SJCRH30 (cell line): ENCODE measurements around the gene CD84. TPM values are rescaled to one million over a fixed set of nuclear protein-coding genes. Genes with fewer than 3 reads are reported as not detected.

Experiments
- DNase-seq, 2 experiments: peaks; one replicate each; pipeline ENCODE4 v3.0.0-alpha.2; 2015 to 2020
- H3K27ac ChIP-seq: fragments of 250-450 bp; sonication (Bioruptor Pico); 2 replicates; pipeline ENCODE4 v1.5.1; 2020; ENCODE audit warnings: mild to moderate bottlenecking, moderate library complexity
- H3K27me3 ChIP-seq: fragments of 250-450 bp; sonication (Bioruptor Pico); 2 replicates; pipeline ENCODE4 v1.5.1; 2020; ENCODE audit warnings: mild to moderate bottlenecking, moderate library complexity
- H3K36me3 ChIP-seq: fragments of 250-450 bp; sonication (Bioruptor Pico); 2 replicates; pipeline ENCODE4 v1.5.1; 2020; ENCODE audit warnings: mild to moderate bottlenecking, moderate library complexity
- H3K4me1 ChIP-seq: fragments of 250-450 bp; sonication (Bioruptor Pico); 2 replicates; pipeline ENCODE4 v1.5.1; 2020; ENCODE audit warnings: mild to moderate bottlenecking, moderate library complexity
- H3K4me3 ChIP-seq: fragments of 250-450 bp; sonication (Bioruptor Pico); 2 replicates; pipeline ENCODE4 v1.5.1; 2020; ENCODE audit warnings: mild to moderate bottlenecking, moderate library complexity
- H3K9me3 ChIP-seq: fragments of 250-450 bp; sonication (Bioruptor Pico); replicated peaks from 2 replicates; pipeline ENCODE4 v1.5.1; 2020; ENCODE audit warnings: mild to moderate bottlenecking, moderate library complexity
- total RNA-seq: library from RNA; depleted of rRNA; stranded (reverse); fragments of >200 nt; shearing (Covaris generic); gene quantifications from 2 replicates; pipeline ENCODE4 v1.2.3, GENCODE V29; 2014

CD84 gene
- total RNA-seq, 1 experiment from 2014 or later: not detected

GRCh38 chr1:160619742-160620277 lies 40.5 kb upstream of the CD84 start:
- H3K36me3 ChIP-seq: no peaks in the 10 kb centered on the region
- no peaks in the 10 kb centered on the region for H3K9me3 ChIP-seq
- DNase-seq: no peak

DNA sequence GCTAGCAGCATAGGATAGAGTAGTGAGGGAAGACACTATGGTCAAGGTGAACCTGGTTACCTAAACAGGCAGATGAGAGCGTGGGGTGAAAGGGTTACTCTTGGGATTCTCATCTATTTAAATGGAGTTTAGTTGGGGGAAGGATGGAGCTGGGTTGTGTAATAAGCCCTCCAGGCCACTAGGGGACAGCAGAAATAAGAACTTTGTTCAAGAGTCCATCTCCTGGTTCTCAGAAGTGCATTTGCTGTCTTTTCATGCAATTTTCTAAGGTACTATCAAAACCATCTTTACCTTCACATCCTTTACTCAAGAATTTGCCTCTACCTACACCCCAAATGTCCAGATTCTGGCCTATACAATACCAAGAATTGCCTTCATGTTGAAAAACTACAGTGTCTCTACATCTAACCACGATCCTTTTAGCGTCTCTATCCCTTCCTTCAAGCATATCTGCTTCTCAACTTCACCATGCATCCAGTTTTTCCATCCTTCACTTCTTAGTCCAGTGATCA lies 39.5 kb upstream of the CD84 start:
- Histone ChIP-seq H3K27ac (no peak overlapping the region), H3K4me1 (no peaks in the 10 kb centered on the region), H3K9me3 (no peaks in the 10 kb centered on the region), H3K36me3 (no peaks in the 10 kb centered on the region), H3K27me3 (no peaks in the 10 kb centered on the region), H3K4me3 (peak overlapping the region; percentile 25; the same call in 1 of the 2 replicates)
- DNase-seq: peak; percentile 9 to 49

More at GRCh38 chr1:160619742-160620277, 40.5 kb upstream of the CD84 start:
- H3K27me3 ChIP-seq: no peaks in the 10 kb centered on the region
- no peak overlapping the region for H3K27ac ChIP-seq
- no peak overlapping the region for H3K4me3 ChIP-seq
- no peaks in the 10 kb centered on the region for H3K4me1 ChIP-seq

- no peak for DNase-seq
- Histone ChIP-seq H3K36me3 (no peaks in the 10 kb centered on the region), H3K4me3 (no peak overlapping the region), H3K27me3 (no peaks in the 10 kb centered on the region), H3K4me1 (no peaks in the 10 kb centered on the region), H3K9me3 (no peaks in the 10 kb centered on the region), H3K27ac (no peak overlapping the region)
These were observed 39.0 kb upstream of the CD84 start for GRCh38 chr1:160618327-160618726.

DNA sequence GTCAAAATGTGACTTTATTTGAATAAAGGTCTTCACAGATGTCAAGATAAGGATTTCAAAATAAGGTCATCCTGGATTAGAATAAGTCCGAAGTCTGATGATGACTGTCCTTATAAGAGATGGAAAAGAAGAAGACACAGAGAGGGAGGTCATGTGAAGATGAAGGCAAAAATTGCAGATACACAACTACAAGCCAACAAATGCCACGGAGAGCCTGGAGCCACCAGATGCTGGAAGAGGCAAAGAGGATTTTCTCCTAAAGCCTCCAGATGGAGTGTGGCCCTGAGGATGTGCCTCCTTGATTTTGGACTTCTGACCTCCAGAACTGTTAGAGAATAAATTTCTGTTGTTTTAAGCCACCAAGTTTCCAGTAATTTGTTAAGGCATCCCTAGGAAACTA lies 36.4 kb upstream of the CD84 start:
- no peaks in the 10 kb centered on the region for H3K4me1 ChIP-seq

DNA sequence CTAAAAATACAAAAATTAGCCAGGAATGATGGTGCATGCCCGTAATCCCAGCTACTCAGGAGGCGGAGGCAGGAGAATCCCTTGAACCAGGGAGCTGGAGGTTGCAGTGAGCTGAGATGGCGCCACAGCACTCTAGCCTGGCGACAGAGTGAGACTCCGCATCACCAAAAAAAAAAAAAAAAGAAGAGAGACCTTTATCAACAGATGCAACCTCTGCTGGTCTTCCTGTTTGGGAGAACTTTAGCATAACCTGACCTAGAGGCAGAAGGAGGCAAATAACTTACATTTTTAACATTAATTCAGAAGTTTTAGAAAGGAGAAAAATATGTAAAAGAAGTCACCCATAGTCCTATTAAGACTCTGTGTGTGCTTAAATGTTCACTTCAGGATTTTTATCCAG lies 35.1 kb upstream of the CD84 start:
- H3K4me1 ChIP-seq: no peaks in the 10 kb centered on the region
- no peaks in the 10 kb centered on the region for H3K27me3 ChIP-seq
- H3K4me3 ChIP-seq: no peak overlapping the region
- no peak for DNase-seq
- no peaks in the 10 kb centered on the region for H3K9me3 ChIP-seq
- no peak overlapping the region for H3K27ac ChIP-seq
- no peaks in the 10 kb centered on the region for H3K36me3 ChIP-seq

More for the DNA sequence above, 36.4 kb upstream of the CD84 start:
- no peak overlapping the region for H3K4me3 ChIP-seq
- H3K27me3 ChIP-seq: no peaks in the 10 kb centered on the region
- no peaks in the 10 kb centered on the region for H3K36me3 ChIP-seq
- H3K27ac ChIP-seq: no peak overlapping the region
- DNase-seq: no peak
- H3K9me3 ChIP-seq: no peaks in the 10 kb centered on the region

DNA sequence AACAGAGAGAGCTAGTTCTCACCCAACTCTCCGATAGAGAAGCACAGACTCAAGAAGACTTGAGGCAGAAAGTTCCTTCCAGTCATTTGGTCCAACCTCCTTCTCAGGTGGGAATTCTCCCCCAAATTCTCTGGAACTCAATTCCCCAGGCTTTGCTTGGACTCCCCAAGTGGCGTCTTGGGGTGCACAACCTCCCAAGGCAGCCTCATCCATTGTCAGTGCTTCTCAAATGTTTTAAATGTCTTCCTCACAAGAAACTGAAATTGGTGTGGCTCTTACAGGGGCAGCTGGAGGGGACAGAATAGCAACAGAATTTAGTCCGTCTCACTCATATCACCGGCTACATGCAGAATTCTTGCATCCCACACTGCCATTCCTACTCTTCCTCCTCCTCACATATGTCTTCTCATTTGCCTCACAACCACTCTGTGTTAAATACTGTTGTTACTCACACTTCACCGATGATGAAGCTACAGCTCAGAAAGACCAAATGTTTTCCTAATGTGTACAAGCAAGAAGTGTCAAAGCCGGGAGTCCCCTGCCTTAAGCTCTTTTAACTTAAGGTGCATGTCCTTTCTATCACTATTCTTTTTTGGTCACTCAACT lies 33.4 kb upstream of the CD84 start:
- no peak for DNase-seq
- H3K27me3 ChIP-seq: no peaks in the 10 kb centered on the region

DNA sequence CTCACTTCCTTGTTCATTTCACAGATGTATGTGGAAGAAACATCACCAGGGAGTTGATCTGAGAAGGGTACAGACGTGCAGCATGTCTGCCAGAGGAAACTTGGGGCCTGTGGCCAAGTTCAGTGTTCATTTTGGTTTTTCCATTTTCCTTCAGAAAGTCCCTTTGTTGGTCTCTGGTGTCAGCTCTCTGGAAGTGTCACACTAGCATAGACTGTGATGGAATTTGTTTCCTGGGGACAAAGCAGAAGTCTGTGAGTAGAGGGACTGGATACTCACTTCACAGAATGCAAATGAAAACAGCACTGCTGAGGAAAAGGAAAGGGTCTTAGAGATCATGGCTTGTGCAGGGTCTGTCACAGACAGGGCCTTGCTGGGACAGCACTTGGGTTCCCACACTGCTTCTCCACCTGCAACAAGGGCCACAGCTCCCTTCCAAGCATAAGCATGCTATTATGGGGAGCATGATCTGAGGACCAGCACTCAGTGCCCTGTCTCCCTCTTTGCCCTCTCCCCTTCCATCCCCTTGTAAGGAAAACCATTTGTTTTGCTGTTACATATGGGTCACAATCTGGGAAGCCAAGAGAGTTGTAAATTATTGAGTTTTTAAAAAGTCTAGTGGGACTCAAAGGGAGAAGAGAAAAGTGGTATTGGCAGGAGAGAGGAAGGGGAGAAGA lies 31.4 kb upstream of the CD84 start:
- H3K4me1 ChIP-seq: no peaks in the 10 kb centered on the region
- H3K27me3 ChIP-seq: no peaks in the 10 kb centered on the region
- H3K9me3 ChIP-seq: no peaks in the 10 kb centered on the region
- no peaks in the 10 kb centered on the region for H3K36me3 ChIP-seq
- no peak for DNase-seq
- no peak overlapping the region for H3K4me3 ChIP-seq
- H3K27ac ChIP-seq: no peak overlapping the region

More for the DNA sequence above, 33.4 kb upstream of the CD84 start:
- Histone ChIP-seq H3K9me3 (no peaks in the 10 kb centered on the region), H3K36me3 (no peaks in the 10 kb centered on the region), H3K27ac (no peak overlapping the region), H3K4me3 (no peak overlapping the region), H3K4me1 (no peaks in the 10 kb centered on the region)

- H3K4me1 ChIP-seq: no peaks in the 10 kb centered on the region
- no peaks in the 10 kb centered on the region for H3K27me3 ChIP-seq
- no peak overlapping the region for H3K4me3 ChIP-seq
- no peaks in the 10 kb centered on the region for H3K36me3 ChIP-seq
- H3K9me3 ChIP-seq: no peaks in the 10 kb centered on the region
- DNase-seq: no peak
- no peak overlapping the region for H3K27ac ChIP-seq
These were observed 29.6 kb upstream of the CD84 start for GRCh38 chr1:160608941-160609340.

DNA sequence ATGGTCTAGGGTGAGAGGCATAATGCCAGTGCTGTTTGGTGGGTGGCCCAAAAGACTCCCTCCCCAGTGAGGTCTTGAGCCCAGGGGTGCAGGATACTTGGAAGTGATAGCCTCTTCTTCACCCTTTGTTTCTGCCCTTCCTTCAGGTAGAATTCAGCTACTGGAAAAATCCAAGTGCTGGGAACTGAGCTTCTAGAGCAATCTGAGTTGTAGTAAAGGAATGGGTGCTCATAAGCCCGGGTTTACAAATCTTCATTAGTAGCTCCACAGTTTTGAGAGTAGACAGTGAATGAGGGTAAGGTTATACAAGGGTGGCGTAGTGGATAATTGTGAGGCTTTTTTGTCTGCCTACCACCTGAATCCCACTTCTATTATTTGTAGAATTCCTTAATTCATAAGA lies 29.2 kb upstream of the CD84 start:
- no peak for DNase-seq
- Histone ChIP-seq H3K27me3 (no peaks in the 10 kb centered on the region), H3K36me3 (no peaks in the 10 kb centered on the region), H3K27ac (no peak overlapping the region), H3K4me3 (no peak overlapping the region), H3K9me3 (no peaks in the 10 kb centered on the region), H3K4me1 (no peaks in the 10 kb centered on the region)

DNA sequence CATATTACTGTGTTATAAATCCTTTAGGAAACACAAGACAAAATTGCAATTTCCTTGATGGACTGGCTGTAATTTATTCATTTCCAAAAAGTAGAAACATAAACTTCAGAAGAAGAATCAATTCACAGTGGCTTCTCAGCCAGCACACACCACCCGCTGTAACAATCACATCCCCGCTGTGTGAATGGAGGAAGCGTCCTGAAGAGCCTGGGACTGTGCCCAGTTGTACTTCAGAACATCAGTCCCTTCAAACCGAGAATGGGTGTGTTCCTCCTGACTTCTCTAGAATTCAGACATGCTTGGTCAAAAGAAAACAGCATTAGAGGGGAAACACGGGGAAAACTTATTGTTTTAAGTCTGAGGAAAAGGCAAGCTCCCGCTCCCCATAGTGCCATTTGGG lies 28.8 kb upstream of the CD84 start:
- Histone ChIP-seq H3K4me1 (no peaks in the 10 kb centered on the region), H3K27ac (no peak overlapping the region), H3K4me3 (no peak overlapping the region), H3K9me3 (no peaks in the 10 kb centered on the region), H3K27me3 (no peaks in the 10 kb centered on the region), H3K36me3 (no peaks in the 10 kb centered on the region)
- DNase-seq: no peak

- DNase-seq: no peak
- Histone ChIP-seq H3K9me3 (no peaks in the 10 kb centered on the region), H3K4me1 (no peaks in the 10 kb centered on the region), H3K4me3 (no peak overlapping the region), H3K36me3 (no peaks in the 10 kb centered on the region), H3K27ac (no peak overlapping the region), H3K27me3 (no peaks in the 10 kb centered on the region)
These were observed 28.4 kb upstream of the CD84 start for GRCh38 chr1:160607672-160608032.

- H3K27me3 ChIP-seq: no peaks in the 10 kb centered on the region
- no peaks in the 10 kb centered on the region for H3K36me3 ChIP-seq
- peak; percentile 42 to 74 for DNase-seq
- H3K27ac ChIP-seq: no peak overlapping the region
- no peak overlapping the region for H3K4me3 ChIP-seq
- H3K4me1 ChIP-seq: no peaks in the 10 kb centered on the region
- no peaks in the 10 kb centered on the region for H3K9me3 ChIP-seq
These were observed 27.8 kb upstream of the CD84 start for GRCh38 chr1:160607011-160607671.

- DNase-seq: no peak
- Histone ChIP-seq H3K36me3 (no peaks in the 10 kb centered on the region), H3K27me3 (no peaks in the 10 kb centered on the region), H3K4me1 (no peaks in the 10 kb centered on the region), H3K27ac (no peak overlapping the region), H3K4me3 (no peak overlapping the region), H3K9me3 (peaks cover 4% of the 10 kb centered on the region; the same call in 1 of the 2 replicates)
These were observed 27.3 kb upstream of the CD84 start for GRCh38 chr1:160606611-160607010.

DNA sequence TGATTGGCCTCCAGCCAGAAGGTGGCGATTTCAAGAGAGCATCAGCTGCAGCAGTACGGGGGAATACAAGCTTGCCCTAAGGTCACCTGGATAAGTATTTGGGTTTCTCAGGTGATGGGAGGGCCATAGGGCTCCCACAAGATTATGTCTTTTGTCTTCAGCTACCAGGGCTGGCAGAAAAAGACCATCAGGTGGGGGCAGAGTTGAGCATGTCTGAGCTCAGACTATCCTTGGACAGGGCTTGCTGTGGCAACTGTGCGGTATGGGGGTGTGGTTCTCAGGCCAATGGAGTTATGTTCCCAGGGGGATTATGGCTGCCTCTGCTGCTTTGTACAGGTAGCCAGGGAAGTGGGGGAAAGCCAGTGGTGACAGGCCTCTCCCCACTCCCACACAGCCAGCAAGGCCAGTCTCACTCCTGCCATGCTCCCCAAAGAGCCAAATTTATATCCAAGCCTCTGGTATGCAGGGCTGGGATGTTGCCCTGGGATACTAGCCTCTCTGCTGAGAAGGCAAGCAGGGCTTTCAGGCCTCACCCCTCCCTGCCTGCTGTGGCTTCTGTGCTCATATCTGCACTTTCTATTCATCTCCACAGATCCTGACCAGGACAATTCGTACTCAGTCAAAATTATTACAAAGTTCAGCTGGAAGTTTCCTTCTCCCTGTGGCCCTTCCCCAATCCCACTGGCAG lies 26.6 kb upstream of the CD84 start:
- Histone ChIP-seq H3K4me3 (no peak overlapping the region), H3K27me3 (no peaks in the 10 kb centered on the region), H3K36me3 (no peaks in the 10 kb centered on the region), H3K27ac (no peak overlapping the region), H3K4me1 (no peaks in the 10 kb centered on the region), H3K9me3 (peaks cover 4% of the 10 kb centered on the region; the same call in 1 of the 2 replicates)
- DNase-seq: no peak

- no peaks in the 10 kb centered on the region for H3K4me1 ChIP-seq
- no peak for DNase-seq
- no peak overlapping the region for H3K27ac ChIP-seq
- H3K9me3 ChIP-seq: peaks cover 4% of the 10 kb centered on the region; the same call in 1 of the 2 replicates
- no peak overlapping the region for H3K4me3 ChIP-seq
- H3K27me3 ChIP-seq: no peaks in the 10 kb centered on the region
- no peaks in the 10 kb centered on the region for H3K36me3 ChIP-seq
These were observed 25.9 kb upstream of the CD84 start for GRCh38 chr1:160605205-160605604.
